ENCODE data around the gene MACROD2.

- TF ChIP-seq POLR2A (IDR thresholded peaks at IDR 0.05) = no peak
- TF ChIP-seq CTCF (IDR thresholded peaks at IDR 0.05) = no peak
These were observed 724.9 kb downstream of the MACROD2 start for GRCh38 chr20:14720251-14720650.
